ENCODE measurements around the gene ATP2B2. TPM values are rescaled to one million over a fixed set of nuclear protein-coding genes. Genes with fewer than 3 reads are reported as not detected.
A peak's percentile ranks its signal among the peaks of the same experiment; 100 is the strongest.

ATP2B2 gene
- total and polyA plus RNA-seq, 9 of the 15 experiments (the other 6 are each of a cell fraction or from before 2014, with no cell fraction given) = 0.06 TPM; not detected in 8

GRCh38 chr3:10437995-10438901 lies 67.1 kb downstream of the ATP2B2 start (continued):
- TF ChIP-seq, protein P1, sequence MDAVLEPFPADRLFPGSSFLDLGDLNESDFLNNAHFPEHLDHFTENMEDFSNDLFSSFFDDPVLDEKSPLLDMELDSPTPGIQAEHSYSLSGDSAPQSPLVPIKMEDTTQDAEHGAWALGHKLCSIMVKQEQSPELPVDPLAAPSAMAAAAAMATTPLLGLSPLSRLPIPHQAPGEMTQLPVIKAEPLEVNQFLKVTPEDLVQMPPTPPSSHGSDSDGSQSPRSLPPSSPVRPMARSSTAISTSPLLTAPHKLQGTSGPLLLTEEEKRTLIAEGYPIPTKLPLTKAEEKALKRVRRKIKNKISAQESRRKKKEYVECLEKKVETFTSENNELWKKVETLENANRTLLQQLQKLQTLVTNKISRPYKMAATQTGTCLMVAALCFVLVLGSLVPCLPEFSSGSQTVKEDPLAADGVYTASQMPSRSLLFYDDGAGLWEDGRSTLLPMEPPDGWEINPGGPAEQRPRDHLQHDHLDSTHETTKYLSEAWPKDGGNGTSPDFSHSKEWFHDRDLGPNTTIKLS (IDR thresholded peaks at IDR 0.05; ENCODE audit: borderline replicate concordance, low read depth) = no peak
- TF ChIP-seq CBFA2T2 (conservative IDR thresholded peaks at IDR 0.05) = peak; percentile 56
- TF ChIP-seq TFAP4 (CRISPR knock-in tag; IDR thresholded peaks at IDR 0.05; ENCODE audit: borderline replicate concordance) = peak; percentile 45; the same call in 1 of the 2 replicates
- no peak for TF ChIP-seq POLR3G (IDR thresholded peaks at IDR 0.05; ENCODE audit: extremely low read depth, insufficient read length, insufficient replicate concordance)
- no peak for TF ChIP-seq SMAD1 (IDR thresholded peaks at IDR 0.05; ENCODE audit: low read depth, low read length, partially characterized antibody)
- TF ChIP-seq ZBTB43 (CRISPR knock-in tag; IDR thresholded peaks at IDR 0.05) = no peak
- TF ChIP-seq RBM15 (IDR thresholded peaks at IDR 0.05; ENCODE audit: insufficient read depth, low read length) = no peak
- TF ChIP-seq RREB1 (CRISPR knock-in tag; IDR thresholded peaks at IDR 0.05) = no peak
- no peak for TF ChIP-seq ZNF551 (CRISPR knock-in tag; IDR thresholded peaks at IDR 0.05)
- TF ChIP-seq ZNF77 (CRISPR knock-in tag; IDR thresholded peaks at IDR 0.05) = no peak
- 0 out of 2 replicates have a peak, but pooled peaks have one; percentile 12 for TF ChIP-seq STAT5A (IDR thresholded peaks at IDR 0.05; ENCODE audit: borderline replicate concordance, low read length)
- no peak for TF ChIP-seq HNRNPK (IDR thresholded peaks at IDR 0.05; ENCODE audit: low read depth, low read length, poor library complexity, severe bottlenecking)
- TF ChIP-seq, protein P2, sequence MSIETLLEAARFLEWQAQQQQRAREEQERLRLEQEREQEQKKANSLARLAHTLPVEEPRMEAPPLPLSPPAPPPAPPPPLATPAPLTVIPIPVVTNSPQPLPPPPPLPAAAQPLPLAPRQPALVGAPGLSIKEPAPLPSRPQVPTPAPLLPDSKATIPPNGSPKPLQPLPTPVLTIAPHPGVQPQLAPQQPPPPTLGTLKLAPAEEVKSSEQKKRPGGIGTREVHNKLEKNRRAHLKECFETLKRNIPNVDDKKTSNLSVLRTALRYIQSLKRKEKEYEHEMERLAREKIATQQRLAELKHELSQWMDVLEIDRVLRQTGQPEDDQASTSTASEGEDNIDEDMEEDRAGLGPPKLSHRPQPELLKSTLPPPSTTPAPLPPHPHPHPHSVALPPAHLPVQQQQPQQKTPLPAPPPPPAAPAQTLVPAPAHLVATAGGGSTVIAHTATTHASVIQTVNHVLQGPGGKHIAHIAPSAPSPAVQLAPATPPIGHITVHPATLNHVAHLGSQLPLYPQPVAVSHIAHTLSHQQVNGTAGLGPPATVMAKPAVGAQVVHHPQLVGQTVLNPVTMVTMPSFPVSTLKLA (conservative IDR thresholded peaks at IDR 0.05) = no peak
- no peak for TF ChIP-seq SRSF9 (IDR thresholded peaks at IDR 0.05; ENCODE audit: borderline replicate concordance, low read depth, low read length)
- no peak for TF ChIP-seq ZSCAN29 (IDR thresholded peaks at IDR 0.05)
